Inflammatory macrophage treated with lipopolysaccharide for 1 hour (primary cell): Measurements from ENCODE around the gene FEM1C.

ENCODE experiments used
- DNase-seq, 2 donors: peaks; one replicate each; pipeline ENCODE4 v3.0.0-alpha.2; 2020 to 2022

Gene FEM1C

DNA sequence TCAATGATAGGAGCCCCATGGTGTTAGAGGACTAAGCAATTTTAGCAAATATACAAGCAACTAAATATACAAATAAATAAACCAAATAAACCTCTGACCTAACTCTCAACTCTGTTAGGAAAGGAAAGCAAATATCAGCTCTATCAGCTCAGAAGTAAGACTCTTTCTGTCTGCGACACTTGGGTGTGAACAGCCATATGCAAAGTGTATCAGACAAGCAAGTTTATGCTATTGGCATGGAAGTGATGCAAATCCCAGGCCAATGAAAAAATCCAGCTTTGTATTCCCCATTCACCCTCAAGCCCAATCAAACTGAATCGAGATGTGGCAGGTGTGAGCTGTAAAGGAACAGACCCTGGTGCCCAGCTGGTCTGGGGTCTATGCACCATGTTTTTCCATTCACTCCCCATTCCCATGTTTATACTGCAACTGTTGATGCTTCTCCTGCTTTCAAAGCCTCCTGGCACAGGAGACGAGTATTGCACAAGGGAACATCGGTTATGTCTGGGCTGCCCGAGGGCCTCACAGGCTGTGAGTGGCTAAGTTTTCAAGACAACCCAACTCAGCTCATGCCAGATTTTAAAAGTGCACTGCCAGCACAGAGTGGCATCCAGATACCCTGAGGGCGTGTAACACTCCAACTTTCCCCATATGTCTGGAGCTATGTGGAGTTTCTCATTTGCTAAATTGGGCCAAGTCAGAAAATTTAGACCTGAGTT lies 73.1 kb downstream of the FEM1C start:
- no peak for DNase-seq

DNA sequence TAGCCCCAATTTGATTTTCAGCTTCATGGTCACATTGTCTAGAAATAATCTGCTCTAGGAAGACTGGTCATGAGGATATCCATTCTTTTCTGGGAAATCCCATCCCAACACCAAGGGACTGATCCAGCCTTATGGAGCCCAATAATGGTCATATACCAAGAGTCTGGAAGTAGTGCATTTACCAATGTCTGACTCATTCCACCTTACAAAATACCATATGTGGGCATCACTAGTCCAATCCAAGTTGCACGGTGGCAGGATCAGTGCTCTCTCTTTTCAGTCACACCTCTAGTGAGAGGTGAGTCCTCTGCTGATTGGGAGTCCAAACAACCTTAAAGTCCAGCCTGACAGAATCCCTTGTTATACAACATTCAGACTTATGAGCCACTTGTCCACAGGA lies 73.7 kb downstream of the FEM1C start:
- DNase-seq = peak in 1 of 2 donors; percentile 44
